Rectal smooth muscle tissue (tissue), 1 donor: ENCODE results near the gene GMNC.

ENCODE experiments used
- H3K27ac ChIP-seq: one replicate; pipeline ENCODE4 v1.7.0; 2013; ENCODE audit warnings: low read depth, low read length, inconsistent platforms
- H3K27me3 ChIP-seq: one replicate; pipeline ENCODE4 v1.7.0; 2013; ENCODE audit warnings: low read length; ENCODE audit not compliant: control insufficient read depth, insufficient read depth
- H3K36me3 ChIP-seq: one replicate; pipeline ENCODE4 v1.7.0; 2013; ENCODE audit warnings: low read length; ENCODE audit not compliant: control insufficient read depth, insufficient read depth
- H3K4me1 ChIP-seq: one replicate; pipeline ENCODE4 v1.7.0; 2013; ENCODE audit warnings: low read length; ENCODE audit not compliant: control insufficient read depth, insufficient read depth
- H3K4me3 ChIP-seq: one replicate; pipeline ENCODE4 v1.7.0; 2013; ENCODE audit warnings: low read length
- H3K9ac ChIP-seq: one replicate; pipeline ENCODE4 v1.7.0; 2013; ENCODE audit warnings: low read length

GMNC gene

GRCh38 chr3:190840146-190840545, 22.3 kb downstream of the GMNC start:
- H3K9ac ChIP-seq = no peak overlapping the region
- H3K4me1 ChIP-seq = no peaks in the 10 kb centered on the region
- no peaks in the 10 kb centered on the region for H3K36me3 ChIP-seq
- H3K4me3 ChIP-seq = no peak overlapping the region
- no peak overlapping the region for H3K27ac ChIP-seq
- H3K27me3 ChIP-seq = no peaks in the 10 kb centered on the region

- Histone ChIP-seq H3K4me1 (no peaks in the 10 kb centered on the region), H3K36me3 (no peaks in the 10 kb centered on the region), H3K9ac (no peak overlapping the region), H3K27me3 (no peaks in the 10 kb centered on the region), H3K4me3 (no peak overlapping the region), H3K27ac (no peak overlapping the region)
These were observed 31.3 kb downstream of the GMNC start for GRCh38 chr3:190831225-190831624.

- Histone ChIP-seq H3K9ac (no peak overlapping the region), H3K4me1 (no peaks in the 10 kb centered on the region)
These were observed 32.5 kb downstream of the GMNC start for GRCh38 chr3:190830031-190830430.

GRCh38 chr3:190826018-190826417, 36.5 kb downstream of the GMNC start:
- H3K36me3 ChIP-seq = no peaks in the 10 kb centered on the region
- H3K27ac ChIP-seq = no peak overlapping the region
- no peaks in the 10 kb centered on the region for H3K27me3 ChIP-seq
- no peak overlapping the region for H3K4me3 ChIP-seq
- no peaks in the 10 kb centered on the region for H3K4me1 ChIP-seq
- H3K9ac ChIP-seq = no peak overlapping the region

More at GRCh38 chr3:190830031-190830430, 32.5 kb downstream of the GMNC start:
- no peak overlapping the region for H3K27ac ChIP-seq
- no peaks in the 10 kb centered on the region for H3K27me3 ChIP-seq
- no peaks in the 10 kb centered on the region for H3K36me3 ChIP-seq
- no peak overlapping the region for H3K4me3 ChIP-seq

GRCh38 chr3:190825386-190826016, 37.0 kb downstream of the GMNC start:
- H3K4me3 ChIP-seq = no peak overlapping the region
- no peaks in the 10 kb centered on the region for H3K27me3 ChIP-seq
- no peak overlapping the region for H3K27ac ChIP-seq
- no peaks in the 10 kb centered on the region for H3K4me1 ChIP-seq
- H3K36me3 ChIP-seq = no peaks in the 10 kb centered on the region
- no peak overlapping the region for H3K9ac ChIP-seq

GRCh38 chr3:190811775-190812480, 50.6 kb downstream of the GMNC start:
- Histone ChIP-seq H3K4me3 (no peak overlapping the region), H3K9ac (no peak overlapping the region), H3K27ac (no peak overlapping the region), H3K27me3 (no peaks in the 10 kb centered on the region), H3K36me3 (no peaks in the 10 kb centered on the region), H3K4me1 (no peaks in the 10 kb centered on the region)

GRCh38 chr3:190810957-190811356, 51.5 kb downstream of the GMNC start:
- Histone ChIP-seq H3K27ac (no peak overlapping the region), H3K36me3 (no peaks in the 10 kb centered on the region), H3K27me3 (no peaks in the 10 kb centered on the region)

GRCh38 chr3:190809351-190809750, 53.1 kb downstream of the GMNC start:
- Histone ChIP-seq H3K27me3 (no peaks in the 10 kb centered on the region), H3K9ac (no peak overlapping the region), H3K4me3 (no peak overlapping the region), H3K27ac (no peak overlapping the region), H3K36me3 (no peaks in the 10 kb centered on the region), H3K4me1 (no peaks in the 10 kb centered on the region)

More at GRCh38 chr3:190810957-190811356, 51.5 kb downstream of the GMNC start:
- Histone ChIP-seq H3K4me1 (no peaks in the 10 kb centered on the region), H3K9ac (no peak overlapping the region), H3K4me3 (no peak overlapping the region)

- no peak overlapping the region for H3K9ac ChIP-seq
- H3K27ac ChIP-seq = no peak overlapping the region
- no peaks in the 10 kb centered on the region for H3K27me3 ChIP-seq
- H3K4me3 ChIP-seq = no peak overlapping the region
- no peaks in the 10 kb centered on the region for H3K36me3 ChIP-seq
- no peaks in the 10 kb centered on the region for H3K4me1 ChIP-seq
These were observed 54.6 kb downstream of the GMNC start for GRCh38 chr3:190807719-190808375.
